ENCODE data around the gene RTBDN. TPM values are rescaled to one million over a fixed set of nuclear protein-coding genes. Genes with fewer than 3 reads are reported as not detected.
A peak's percentile ranks its signal among the peaks of the same experiment; 100 is the strongest.

RTBDN gene
- total RNA-seq, 1 experiment from 2014 or later, result 5.6 TPM

GRCh38 chr19:12804051-12804450, 30.3 kb downstream of the RTBDN start:
- Histone ChIP-seq H4K5ac (ENCODE audit: insufficient read length, low read depth, low read length) (no peak overlapping the region), H3K23me2 (ENCODE audit: insufficient read length, low read depth, low read length, poor library complexity, severe bottlenecking) (peaks cover 28% of the 10 kb centered on the region), H3T11ph (ENCODE audit: low read length) (no peak overlapping the region), H4K8ac (replicated peaks; ENCODE audit: insufficient read length, low read depth, low read length) (no peak overlapping the region), H3K79me2 (ENCODE audit: insufficient read depth, low read length) (no peaks in the 10 kb centered on the region), H3K27ac (ENCODE audit: insufficient read length, low read depth, low read length) (no peak overlapping the region), H4K20me1 (ENCODE audit: control insufficient read depth, insufficient read depth, insufficient read length) (no peaks in the 10 kb centered on the region), H2BK5ac (ENCODE audit: insufficient read length, low read length) (no peak overlapping the region), H2BK20ac (ENCODE audit: low read depth, low read length, poor library complexity, severe bottlenecking) (no peak overlapping the region), H3K79me1 (ENCODE audit: insufficient read depth, low read depth, low read length, poor library complexity, severe bottlenecking) (peaks cover 4% of the 10 kb centered on the region), H2AFZ (ENCODE audit: low read length) (no peak overlapping the region), H2AK5ac (ENCODE audit: insufficient read length, low read length) (no peak overlapping the region), H3K14ac (ENCODE audit: insufficient read depth, low read length) (no peak overlapping the region), H3K56ac (ENCODE audit: insufficient read length, low read depth, low read length) (no peak overlapping the region), H2BK15ac (ENCODE audit: low read depth, low read length) (no peak overlapping the region), H3K4me1 (ENCODE audit: insufficient read depth, low read length) (no peaks in the 10 kb centered on the region; the same call in 1 of the 2 replicates), H3K4ac (ENCODE audit: low read depth, low read length) (no peak overlapping the region), H3K27me3 (ENCODE audit: insufficient read depth, low read length) (no peaks in the 10 kb centered on the region), H3K9ac (ENCODE audit: extremely low read depth, insufficient read length, low read length) (no peak overlapping the region), H3K9me3 (ENCODE audit: control insufficient read depth, low read depth, low read length) (no peaks in the 10 kb centered on the region), H3K23ac (ENCODE audit: insufficient read length, low read depth, low read length) (no peak overlapping the region), H4K91ac (ENCODE audit: insufficient read length, low read depth, low read length) (no peak overlapping the region), H2BK120ac (ENCODE audit: low read depth, low read length, poor library complexity, severe bottlenecking) (no peak overlapping the region), H2BK12ac (ENCODE audit: insufficient read length, low read depth, low read length) (no peak overlapping the region), H3K18ac (ENCODE audit: insufficient read length, low read depth, low read length) (no peak overlapping the region), H3K4me2 (ENCODE audit: insufficient read depth, insufficient read length, low read length) (no peak overlapping the region)
- DNase-seq, result no peak
- peaks cover 14 to 41% (median 27%) of the 10 kb centered on the region in 3 experiments for H3K36me3 Mint-ChIP-seq (ENCODE audit: insufficient read depth in 1 of 3, low read depth in 3 of 3)
- peaks cover 6% of the 10 kb centered on the region for H3K27me3 Mint-ChIP-seq (ENCODE audit: low read depth)
- H3K4me1 Mint-ChIP-seq, result peaks cover 16 to 27% of the 10 kb centered on the region in 2 experiments
- H3K9me3 Mint-ChIP-seq, result no peaks in the 10 kb centered on the region; a peak in 1 of 5 replicates
- H3K27ac Mint-ChIP-seq, result peak overlapping the region in 1 of 3 experiments; percentile 83; a peak in 1 of 7 replicates
- peak overlapping the region in 1 of 2 experiments; percentile 42; a peak in 1 of 5 replicates for H3K4me3 Mint-ChIP-seq
- WGBS (ENCODE audit: extremely low coverage, insufficient read length, low lambda C conversion rate), result no CpG with 5 or more reads among the region's 26 CpGs
- TF ChIP-seq, protein P1, sequence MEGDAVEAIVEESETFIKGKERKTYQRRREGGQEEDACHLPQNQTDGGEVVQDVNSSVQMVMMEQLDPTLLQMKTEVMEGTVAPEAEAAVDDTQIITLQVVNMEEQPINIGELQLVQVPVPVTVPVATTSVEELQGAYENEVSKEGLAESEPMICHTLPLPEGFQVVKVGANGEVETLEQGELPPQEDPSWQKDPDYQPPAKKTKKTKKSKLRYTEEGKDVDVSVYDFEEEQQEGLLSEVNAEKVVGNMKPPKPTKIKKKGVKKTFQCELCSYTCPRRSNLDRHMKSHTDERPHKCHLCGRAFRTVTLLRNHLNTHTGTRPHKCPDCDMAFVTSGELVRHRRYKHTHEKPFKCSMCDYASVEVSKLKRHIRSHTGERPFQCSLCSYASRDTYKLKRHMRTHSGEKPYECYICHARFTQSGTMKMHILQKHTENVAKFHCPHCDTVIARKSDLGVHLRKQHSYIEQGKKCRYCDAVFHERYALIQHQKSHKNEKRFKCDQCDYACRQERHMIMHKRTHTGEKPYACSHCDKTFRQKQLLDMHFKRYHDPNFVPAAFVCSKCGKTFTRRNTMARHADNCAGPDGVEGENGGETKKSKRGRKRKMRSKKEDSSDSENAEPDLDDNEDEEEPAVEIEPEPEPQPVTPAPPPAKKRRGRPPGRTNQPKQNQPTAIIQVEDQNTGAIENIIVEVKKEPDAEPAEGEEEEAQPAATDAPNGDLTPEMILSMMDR (conservative IDR thresholded peaks at IDR 0.05), result no peak

Measured in H9 (cell line).